H9 (cell line): Measurements from ENCODE around the gene PRR3. TPM values are rescaled to one million over a fixed set of nuclear protein-coding genes. Genes with fewer than 3 reads are reported as not detected.

Experiments used
- DNase-seq: peaks from one replicate; pipeline ENCODE4 v3.0.0-alpha.2; 2017
- H2AFZ ChIP-seq: one replicate; pipeline ENCODE4 v1.6.1; 2013; ENCODE audit warnings: mild to moderate bottlenecking, low read length, control low read depth, moderate library complexity
- H2AK5ac ChIP-seq: 2 replicates; pipeline ENCODE4 v1.6.1; 2013; ENCODE audit warnings: low read length, control low read depth, mixed read lengths; ENCODE audit not compliant: insufficient read length
- H2BK120ac ChIP-seq: one replicate; pipeline ENCODE4 v1.6.1; 2013; ENCODE audit warnings: low read depth, mild to moderate bottlenecking, low read length, control low read depth, inconsistent platforms; ENCODE audit not compliant: poor library complexity, severe bottlenecking
- H2BK12ac ChIP-seq: 2 replicates; pipeline ENCODE4 v1.6.1; 2013; ENCODE audit warnings: low read length, control low read depth, mixed read lengths, low read depth; ENCODE audit not compliant: insufficient read length
- H2BK15ac ChIP-seq: 2 replicates; pipeline ENCODE4 v1.6.1; 2013; ENCODE audit warnings: low read depth, low read length, control low read depth
- H2BK20ac ChIP-seq: one replicate; pipeline ENCODE4 v1.6.1; 2013; ENCODE audit warnings: low read depth, mild to moderate bottlenecking, low read length, control low read depth, inconsistent platforms; ENCODE audit not compliant: poor library complexity, severe bottlenecking
- H2BK5ac ChIP-seq: 2 replicates; pipeline ENCODE4 v1.6.1; 2013; ENCODE audit warnings: low read length, control low read depth, mixed read lengths; ENCODE audit not compliant: insufficient read length
- H3K14ac ChIP-seq: 2 replicates; pipeline ENCODE4 v1.6.1; 2013; ENCODE audit warnings: low read length, control low read depth; ENCODE audit not compliant: insufficient read depth
- H3K18ac ChIP-seq: 2 replicates; pipeline ENCODE4 v1.6.1; 2013; ENCODE audit warnings: low read depth, mild to moderate bottlenecking, mixed read lengths, low read length, control low read depth; ENCODE audit not compliant: insufficient read length
- H3K23ac ChIP-seq: 2 replicates; pipeline ENCODE4 v1.6.1; 2013; ENCODE audit warnings: low read length, control low read depth, mixed read lengths, low read depth; ENCODE audit not compliant: insufficient read length
- H3K23me2 ChIP-seq: 2 replicates; pipeline ENCODE4 v1.6.1; 2013; ENCODE audit warnings: low read depth, mild to moderate bottlenecking, mixed read lengths, low read length, control low read depth; ENCODE audit not compliant: insufficient read length, poor library complexity, severe bottlenecking
- H3K27ac ChIP-seq: 2 replicates; pipeline ENCODE4 v1.5.1; 2013; ENCODE audit warnings: low read length, control low read depth, mixed read lengths, low read depth; ENCODE audit not compliant: insufficient read length
- H3K27me3 ChIP-seq: 2 replicates; pipeline ENCODE4 v1.6.1; 2013; ENCODE audit warnings: low read length, control low read depth, inconsistent platforms; ENCODE audit not compliant: insufficient read depth
- H3K4ac ChIP-seq: 2 replicates; pipeline ENCODE4 v1.6.1; 2013; ENCODE audit warnings: low read depth, mild to moderate bottlenecking, control low read depth, inconsistent platforms, low read length, moderate library complexity
- H3K4me1 ChIP-seq: 2 replicates; pipeline ENCODE4 v1.6.1; 2013; ENCODE audit warnings: low read length, control low read depth, inconsistent platforms; ENCODE audit not compliant: insufficient read depth
- H3K4me2 ChIP-seq: 2 replicates; pipeline ENCODE4 v1.6.1; 2013; ENCODE audit warnings: low read length, control low read depth, mixed read lengths; ENCODE audit not compliant: insufficient read length, insufficient read depth
- H3K56ac ChIP-seq: 2 replicates; pipeline ENCODE4 v1.6.1; 2013; ENCODE audit warnings: low read depth, mild to moderate bottlenecking, mixed read lengths, low read length, control low read depth; ENCODE audit not compliant: insufficient read length
- H3K79me1 ChIP-seq: 2 replicates; pipeline ENCODE4 v1.6.1; 2013; ENCODE audit warnings: low read depth, mild to moderate bottlenecking, moderate library complexity, low read length, control low read depth, inconsistent platforms; ENCODE audit not compliant: insufficient read depth, poor library complexity, severe bottlenecking
- H3K79me2 ChIP-seq: 2 replicates; pipeline ENCODE4 v1.6.1; 2013; ENCODE audit warnings: low read length, control low read depth, inconsistent platforms; ENCODE audit not compliant: insufficient read depth
- H3K9ac ChIP-seq: 2 replicates; pipeline ENCODE4 v1.6.1; 2013; ENCODE audit warnings: low read length, control low read depth, mixed read lengths; ENCODE audit not compliant: insufficient read length; ENCODE audit errors: extremely low read depth
- H3K9me3 ChIP-seq: one replicate; pipeline ENCODE4 v1.6.1; 2013; ENCODE audit warnings: low read depth, low read length, inconsistent platforms; ENCODE audit not compliant: control insufficient read depth
- H3T11ph ChIP-seq: one replicate; pipeline ENCODE4 v1.6.1; 2013; ENCODE audit warnings: mild to moderate bottlenecking, low read length, control low read depth, inconsistent platforms
- H4K20me1 ChIP-seq: one replicate; pipeline ENCODE4 v1.6.1; 2013; ENCODE audit not compliant: control insufficient read depth, insufficient read length, insufficient read depth
- H4K5ac ChIP-seq: 2 replicates; pipeline ENCODE4 v1.6.1; 2013; ENCODE audit warnings: low read depth, mild to moderate bottlenecking, mixed read lengths, low read length, control low read depth; ENCODE audit not compliant: insufficient read length
- H4K8ac ChIP-seq: replicated peaks from 2 replicates; pipeline ENCODE4 v1.6.1; 2013; ENCODE audit warnings: low read length, control low read depth, mixed read lengths, low read depth; ENCODE audit not compliant: insufficient read length
- H4K91ac ChIP-seq: 2 replicates; pipeline ENCODE4 v1.6.1; 2013; ENCODE audit warnings: low read depth, mild to moderate bottlenecking, moderate library complexity, mixed read lengths, low read length, control low read depth; ENCODE audit not compliant: insufficient read length
- H3K27ac Mint-ChIP-seq, 3 experiments: 2 replicates in 2 of 3; 3 replicates in 1 of 3; pipeline ENCODE4 v1.8.0; 2020 to 2021; ENCODE audit warnings: mixed read lengths in 3 of 3, mild to moderate bottlenecking in 1 of 3, moderate library complexity in 1 of 3
- H3K27me3 Mint-ChIP-seq: 2 replicates; pipeline ENCODE4 v1.8.0; 2021; ENCODE audit warnings: low read depth, mild to moderate bottlenecking, moderate library complexity, mixed read lengths
- H3K36me3 Mint-ChIP-seq, 3 experiments: 2 replicates in 2 of 3; 3 replicates in 1 of 3; pipeline ENCODE4 v1.8.0; 2020 to 2021; ENCODE audit warnings: low read depth in 3 of 3, mixed read lengths in 3 of 3; ENCODE audit not compliant: insufficient read depth in 1 of 3
- H3K4me1 Mint-ChIP-seq, 2 experiments: 2 replicates each; pipeline ENCODE4 v1.8.0; 2020; ENCODE audit warnings: mixed read lengths in 2 of 2
- H3K4me3 Mint-ChIP-seq, 2 experiments: 2 replicates in 1 of 2; 3 replicates in 1 of 2; pipeline ENCODE4 v1.8.0; 2020 to 2021; ENCODE audit warnings: mild to moderate bottlenecking in 2 of 2, mixed read lengths in 2 of 2, moderate library complexity in 1 of 2
- H3K9me3 Mint-ChIP-seq, 2 experiments: 2 replicates in 1 of 2; 3 replicates in 1 of 2; pipeline ENCODE4 v1.8.0; 2020; ENCODE audit warnings: mild to moderate bottlenecking in 2 of 2, mixed read lengths in 2 of 2, moderate library complexity in 1 of 2
- CTCF ChIP-seq: fragments of 200-600 bp; sonication (generic); conservative IDR thresholded peaks from 3 replicates; pipeline ENCODE4 v1.8.0; 2021; ENCODE audit warnings: antibody characterized with exemption, mild to moderate bottlenecking
- WGBS: extraction: QIAGEN DNeasy Blood & Tissue Kit; methylation state at CpG from one replicate; pipeline ENCODE4 v1.1.7; 2013; ENCODE audit warnings: missing lambda C conversion rate, low lambda C conversion rate, mixed read lengths; ENCODE audit not compliant: insufficient read length; ENCODE audit errors: extremely low coverage; 5-methylcytosine and 5-hydroxymethylcytosine counted together
- total RNA-seq: library from RNA; stranded (reverse); gene quantifications from 2 replicates; pipeline ENCODE4 v1.2.1, GENCODE V29; 2021

PRR3 gene
- total RNA-seq, 1 experiment from 2014 or later, result 17.0 TPM

- H3K27me3 Mint-ChIP-seq, result no peaks in the 10 kb centered on the region
- H3K4me1 ChIP-seq, result no peaks in the 10 kb centered on the region
- H3K18ac ChIP-seq, result no peak overlapping the region
- peaks cover 5 to 7% of the 10 kb centered on the region in 2 experiments for H3K4me1 Mint-ChIP-seq
- H2BK12ac ChIP-seq, result no peak overlapping the region
- H3K79me2 ChIP-seq, result peaks cover 14% of the 10 kb centered on the region; the same call in 1 of the 2 replicates
- no peak overlapping the region for H4K5ac ChIP-seq
- peaks cover 8% of the 10 kb centered on the region for H3K79me1 ChIP-seq
- no peak overlapping the region for H3T11ph ChIP-seq
- H3K14ac ChIP-seq, result no peak overlapping the region
- no peaks in the 10 kb centered on the region for H3K9me3 ChIP-seq
- H4K20me1 ChIP-seq, result no peaks in the 10 kb centered on the region
- WGBS, result no CpG with 5 or more reads among the region's 8 CpGs
- no peak overlapping the region for H3K4me3 Mint-ChIP-seq
- no peak for TF ChIP-seq CTCF
- no peak for DNase-seq
- H3K36me3 Mint-ChIP-seq, result peaks cover 57 to 71% (median 66%) of the 10 kb centered on the region in 3 experiments
- H3K23me2 ChIP-seq, result no peaks in the 10 kb centered on the region
- no peak overlapping the region for H2BK20ac ChIP-seq
- no peak overlapping the region for H4K91ac ChIP-seq
- no peak overlapping the region for H2BK15ac ChIP-seq
- H2BK5ac ChIP-seq, result no peak overlapping the region
- no peak overlapping the region for H3K56ac ChIP-seq
- no peak overlapping the region for H3K4ac ChIP-seq
- H3K9ac ChIP-seq, result no peak overlapping the region
- no peak overlapping the region for H3K27ac Mint-ChIP-seq
- no peaks in the 10 kb centered on the region; a peak in 1 of 5 replicates for H3K9me3 Mint-ChIP-seq
- no peaks in the 10 kb centered on the region for H3K27me3 ChIP-seq
- no peak overlapping the region for H2AFZ ChIP-seq
- H2AK5ac ChIP-seq, result no peak overlapping the region
- no peak overlapping the region for H3K23ac ChIP-seq
- no peak overlapping the region for H2BK120ac ChIP-seq
- H3K27ac ChIP-seq, result no peak overlapping the region
- H4K8ac ChIP-seq, result no peak overlapping the region
- H3K4me2 ChIP-seq, result no peak overlapping the region
Observed at GRCh38 chr6:30578051-30578450, 21.0 kb downstream of the PRR3 start.
